Testis (tissue), 2 donors: ENCODE results near the gene MAMLD1.

ENCODE experiments used
- CTCF ChIP-seq, 3 experiments: fragments of 450-650 bp in 2 of 3; fragments of 200-600 bp in 1 of 3; sonication (generic) in 1 of 3; IDR thresholded peaks; one replicate each; pipeline ENCODE4 v1.5.1; 2016 to 2019; ENCODE audit warnings: antibody characterized with exemption in 3 of 3, mild to moderate bottlenecking in 2 of 3, moderate library complexity in 1 of 3
- POLR2A ChIP-seq: fragments of 450-650 bp; IDR thresholded peaks from one replicate; pipeline ENCODE4 v1.6.1; 2017; ENCODE audit warnings: antibody characterized with exemption, mild to moderate bottlenecking, moderate library complexity

GRCh38 chrX:150364347-150365050, 1.4 kb downstream of the MAMLD1 start:
- no peak for TF ChIP-seq POLR2A
- TF ChIP-seq CTCF (IDR thresholded peaks at IDR 0.05), result no peak
